NCI-H446 treated with DMSO at 0.1 percent for 48 hours (cell line): ENCODE measurements around the gene FES.

Experiments used
- DNase-seq: peaks from one replicate; lab custom pipeline; 2025; lab: John Stamatoyannopoulos, UW

FES gene

DNA sequence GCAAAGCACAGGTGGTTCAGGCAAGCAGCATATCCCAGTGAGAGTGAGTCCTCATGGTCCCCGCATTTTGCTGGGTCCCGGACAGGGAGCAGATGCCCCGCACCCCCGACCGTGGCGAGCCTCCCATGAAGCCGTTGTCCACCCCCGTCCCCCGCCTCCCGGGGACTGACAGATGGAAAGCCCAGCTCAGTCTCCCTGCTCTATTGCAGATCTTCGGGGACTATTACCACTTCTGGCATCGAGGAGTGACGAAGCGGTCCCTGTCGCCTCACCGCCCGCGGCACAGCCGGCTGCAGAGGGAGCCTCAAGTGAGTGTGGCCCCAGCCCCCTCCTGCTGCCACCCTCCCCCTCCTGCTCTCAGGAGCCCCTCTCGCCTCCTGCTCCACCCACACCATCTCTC is 8.3 kb upstream of the FES start:
- no peak for DNase-seq

GRCh38 chr15:90876512-90877170 is 7.7 kb upstream of the FES start:
- DNase-seq, result no peak

DNA sequence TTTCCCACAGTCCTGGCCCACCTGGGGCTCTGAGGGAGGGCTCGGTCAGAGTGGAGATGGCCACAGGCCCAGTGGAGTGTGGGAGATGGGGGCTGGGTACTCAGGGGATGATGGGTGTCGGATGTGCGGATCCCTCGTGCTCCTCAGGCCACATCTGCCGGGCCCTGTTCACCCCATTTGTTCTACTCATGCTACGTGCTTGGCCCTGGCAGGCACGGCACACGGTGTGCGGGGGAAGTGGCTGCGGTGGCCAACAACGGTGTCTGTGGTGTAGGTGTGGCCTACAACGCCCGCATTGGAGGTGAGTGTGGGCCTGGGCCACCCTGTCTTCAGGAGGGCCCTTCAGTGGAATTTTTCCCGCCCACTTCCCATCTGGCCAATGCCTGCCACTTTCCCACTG is 7.0 kb upstream of the FES start:
- DNase-seq, result no peak

DNA sequence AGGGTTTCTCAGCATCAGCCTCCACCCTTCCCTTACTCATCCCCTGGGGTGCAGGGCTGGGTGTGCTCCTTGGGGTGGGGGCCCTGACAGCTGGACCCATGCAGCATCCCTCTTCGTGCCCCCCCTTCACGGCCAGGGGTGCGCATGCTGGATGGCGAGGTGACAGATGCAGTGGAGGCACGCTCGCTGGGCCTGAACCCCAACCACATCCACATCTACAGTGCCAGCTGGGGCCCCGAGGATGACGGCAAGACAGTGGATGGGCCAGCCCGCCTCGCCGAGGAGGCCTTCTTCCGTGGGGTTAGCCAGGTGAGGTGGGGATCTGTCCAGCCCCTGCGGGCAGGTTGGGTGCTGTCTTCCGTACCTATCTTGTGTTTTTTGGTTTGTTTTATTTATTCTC is 6.3 kb upstream of the FES start:
- DNase-seq, result no peak

DNA sequence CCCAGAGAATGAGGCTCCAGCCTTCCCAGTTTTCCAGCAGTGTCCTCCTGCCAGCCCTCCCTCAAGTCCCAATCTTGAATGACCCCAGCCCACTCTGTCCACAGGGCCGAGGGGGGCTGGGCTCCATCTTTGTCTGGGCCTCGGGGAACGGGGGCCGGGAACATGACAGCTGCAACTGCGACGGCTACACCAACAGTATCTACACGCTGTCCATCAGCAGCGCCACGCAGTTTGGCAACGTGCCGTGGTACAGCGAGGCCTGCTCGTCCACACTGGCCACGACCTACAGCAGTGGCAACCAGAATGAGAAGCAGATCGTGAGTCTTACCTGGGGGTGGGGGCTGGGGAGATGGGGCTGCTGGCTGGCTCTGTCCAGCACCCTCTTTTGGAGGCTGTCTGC is 5.6 kb upstream of the FES start:
- DNase-seq, result no peak

GRCh38 chr15:90879730-90880366 is 4.5 kb upstream of the FES start:
- no peak for DNase-seq

GRCh38 chr15:90880381-90881145 is 3.7 kb upstream of the FES start:
- DNase-seq, result no peak

GRCh38 chr15:90881181-90881977 is 2.9 kb upstream of the FES start:
- no peak for DNase-seq

- no peak for DNase-seq
These were observed 2.2 kb upstream of the FES start for GRCh38 chr15:90881978-90882721.

GRCh38 chr15:90882781-90883525 is 1.4 kb upstream of the FES start:
- DNase-seq, result no peak

DNA sequence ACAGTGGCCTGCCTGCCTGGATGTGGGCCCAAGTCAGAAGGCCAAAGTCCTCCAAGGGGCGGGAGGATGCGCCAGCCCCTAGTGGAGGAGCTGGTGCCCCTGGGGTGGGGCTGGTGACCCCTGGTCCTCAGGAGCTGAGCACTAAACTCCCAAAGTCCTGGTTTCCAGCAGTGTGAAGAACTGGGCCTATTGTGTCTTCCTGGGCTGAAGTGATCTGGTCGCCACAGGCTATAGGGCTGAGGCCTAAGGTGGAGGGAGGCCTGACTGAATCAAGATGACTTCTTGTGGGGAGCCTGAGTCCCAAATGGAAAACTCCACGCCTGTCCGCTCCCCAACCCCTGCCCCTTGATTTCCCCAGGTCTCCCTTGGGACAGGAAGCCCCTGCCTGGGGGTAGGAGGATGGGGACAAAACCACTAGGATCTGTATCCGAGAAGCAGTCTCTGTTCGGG is 753 bp upstream of the FES start:
- DNase-seq, result no peak

GRCh38 chr15:90884719-90885431 is 571 bp downstream of the FES start:
- DNase-seq, result no peak

DNA sequence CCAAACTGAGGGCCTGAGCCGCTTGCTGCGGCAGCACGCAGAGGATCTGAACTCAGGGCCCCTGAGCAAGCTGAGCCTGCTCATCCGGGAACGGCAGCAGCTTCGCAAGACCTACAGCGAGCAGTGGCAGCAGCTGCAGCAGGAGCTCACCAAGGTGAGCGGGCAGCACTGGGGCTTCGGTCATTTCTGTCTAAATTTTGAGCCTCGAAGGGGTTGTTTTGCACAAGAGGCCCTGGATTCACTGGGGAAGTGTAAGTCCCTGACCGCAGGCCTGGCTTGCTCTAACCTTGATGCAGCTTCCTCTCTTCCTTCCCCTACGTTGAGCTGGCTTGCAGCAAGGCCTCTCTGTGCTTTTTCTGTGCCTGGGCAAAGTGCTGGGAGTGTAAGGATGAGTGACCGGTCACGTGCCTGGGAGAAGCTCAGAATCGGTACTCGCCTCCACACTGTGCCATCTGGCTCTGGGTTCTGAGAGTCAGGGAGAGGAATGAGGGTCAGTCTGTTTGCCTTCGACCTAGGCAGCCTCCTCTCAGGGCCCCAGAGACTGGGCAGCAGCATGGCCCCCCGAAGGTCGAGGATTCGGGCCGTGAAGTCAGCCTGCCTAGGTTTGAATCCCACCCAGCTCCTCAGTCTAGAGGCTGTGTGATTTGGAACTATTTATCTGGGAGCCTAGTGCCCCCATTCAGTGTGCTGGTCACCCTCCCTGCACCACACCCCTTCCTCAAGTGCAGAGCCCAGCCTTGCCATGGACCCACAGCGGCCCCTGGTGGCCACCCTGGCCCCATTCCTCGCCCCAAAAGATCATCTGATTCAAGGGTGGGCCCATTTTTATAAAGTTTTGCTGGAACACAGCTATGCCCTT is 1.4 kb downstream of the FES start:
- no peak for DNase-seq

GRCh38 chr15:90886291-90886614 is 1.9 kb downstream of the FES start:
- DNase-seq, result no peak

DNA sequence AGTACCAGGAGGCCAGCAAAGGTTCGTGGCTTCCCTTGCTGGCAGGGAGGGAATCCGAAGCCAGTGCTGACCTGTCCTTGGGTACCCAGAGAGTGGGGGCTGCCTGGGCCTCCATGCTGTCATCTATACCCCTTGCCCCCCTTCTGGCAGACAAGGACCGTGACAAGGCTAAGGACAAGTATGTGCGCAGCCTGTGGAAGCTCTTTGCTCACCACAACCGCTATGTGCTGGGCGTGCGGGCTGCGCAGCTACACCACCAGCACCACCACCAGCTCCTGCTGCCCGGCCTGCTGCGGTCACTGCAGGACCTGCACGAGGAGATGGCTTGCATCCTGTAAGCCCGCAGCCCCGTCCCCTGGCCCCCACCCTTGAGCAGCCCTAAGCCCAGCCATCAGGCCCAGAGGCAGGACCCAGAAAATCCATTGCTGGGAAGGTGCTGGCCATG is 2.8 kb downstream of the FES start:
- no peak for DNase-seq

- no peak for DNase-seq
These were observed 5.0 kb downstream of the FES start for GRCh38 chr15:90889313-90889730.

GRCh38 chr15:90889736-90890456 is 5.6 kb downstream of the FES start:
- DNase-seq, result no peak

GRCh38 chr15:90890839-90891238 is 6.5 kb downstream of the FES start:
- no peak for DNase-seq
